Panc1 (cell line): ENCODE data around the gene OPA1. TPM values are rescaled to one million over a fixed set of nuclear protein-coding genes. Genes with fewer than 3 reads are reported as not detected.

ENCODE experiments used
- ATAC-seq: fragments of 200-7000 bp; cut with Tn5 transposase; 2 replicates; pipeline ENCODE4 v1.9.1; 2020; ENCODE audit warnings: mild to moderate bottlenecking, moderate library complexity
- BruUV-seq: library from RNA; stranded (reverse); fragments of 400-500 nt; replicated peaks from 2 replicates; lab custom pipeline; 2021; lab: Mats Ljungman, UMichigan
- CTCF ChIA-PET: fragments of 300-600 bp; sonication (Branson Sonifier 250); formaldehyde crosslinking; loops from one replicate; lab custom pipeline; 2022; ENCODE audit warnings: antibody characterized with exemption; lab: Charles Lee
- POLR2A ChIA-PET: fragments of 300-600 bp; sonication (Branson Sonifier 250); formaldehyde crosslinking; loops from one replicate; lab custom pipeline; 2022; ENCODE audit warnings: antibody characterized with exemption; lab: Charles Lee
- DNase-seq: peaks from one replicate; pipeline ENCODE4 v3.0.0-alpha.2; 2010; ENCODE audit warnings: low read depth, low spot score
- H3K27ac ChIP-seq: 2 replicates; pipeline ENCODE4 v1.5.1; 2011; ENCODE audit warnings: mild to moderate bottlenecking, low read length, inconsistent platforms
- H3K27me3 ChIP-seq: fragments of 200-500 bp; sonication (Bioruptor generic); 2 replicates; pipeline ENCODE4 v1.6.0; 2014; ENCODE audit warnings: low read length, inconsistent platforms; ENCODE audit not compliant: control insufficient read depth, insufficient read depth
- H3K36me3 ChIP-seq: fragments of 200-500 bp; sonication (Bioruptor generic); 2 replicates; pipeline ENCODE4 v1.5.1; 2014; ENCODE audit warnings: inconsistent platforms, mild to moderate bottlenecking, low read length, moderate library complexity; ENCODE audit not compliant: control insufficient read depth, insufficient read depth
- H3K4me1 ChIP-seq: 2 replicates; pipeline ENCODE4 v1.5.1; 2011; ENCODE audit warnings: inconsistent platforms, mild to moderate bottlenecking, low read length, moderate library complexity; ENCODE audit not compliant: control insufficient read depth, insufficient read depth
- H3K4me3 ChIP-seq, 2 experiments: 2 replicates each; pipeline ENCODE4 v1.5.1; 2011 to 2012; ENCODE audit warnings: low read depth in 2 of 2, low read length in 2 of 2, mild to moderate bottlenecking in 2 of 2, inconsistent platforms in 1 of 2, moderate library complexity in 1 of 2
- H3K9me3 ChIP-seq: fragments of 200-500 bp; sonication (Bioruptor generic); 2 replicates; pipeline ENCODE4 v1.5.1; 2014; ENCODE audit warnings: low read depth, mild to moderate bottlenecking, inconsistent platforms, low read length, moderate library complexity; ENCODE audit not compliant: control insufficient read depth, insufficient read depth
- CTCF ChIP-seq: fragments of 450-650 bp; IDR thresholded peaks from 2 replicates; pipeline ENCODE4 v1.5.1; 2017; ENCODE audit warnings: mild to moderate bottlenecking
- POLR2AphosphoS5 ChIP-seq: IDR thresholded peaks from 2 replicates; pipeline ENCODE4 v1.6.1; 2012; ENCODE audit warnings: mild to moderate bottlenecking, low read depth, low read length, moderate library complexity
- REST ChIP-seq, 2 experiments: IDR thresholded peaks; 2 replicates each; pipeline ENCODE4 v1.6.1; 2011 to 2012; ENCODE audit warnings: low read depth in 2 of 2, control low read depth in 1 of 2, low read length in 1 of 2, mild to moderate bottlenecking in 1 of 2, moderate library complexity in 1 of 2; ENCODE audit not compliant: insufficient read depth in 1 of 2
- SIN3A ChIP-seq: IDR thresholded peaks from 2 replicates; pipeline ENCODE4 v1.6.1; 2012; ENCODE audit warnings: low read depth, mild to moderate bottlenecking, low read length, moderate library complexity, borderline replicate concordance; ENCODE audit not compliant: insufficient read depth
- TCF7L2 ChIP-seq: IDR thresholded peaks from 2 replicates; pipeline ENCODE4 v1.6.1; 2011; ENCODE audit warnings: mild to moderate bottlenecking, low read depth, low read length, inconsistent platforms
- in situ Hi-C: cut with HindIII; loops from 2 replicates; pipeline ENCODE4 v1.10.0; 2016; ENCODE audit warnings: low sequenced_read_pairs, low pct_unique_long_range_greater_than_20kb
- intact Hi-C: fragments of 100-400 bp; cut with micrococcal nuclease; formaldehyde crosslinking; loops from one replicate; pipeline ENCODE4 v1.10.0; 2022; ENCODE audit not compliant: unreplicated experiment
- total RNA-seq: library from RNA; stranded (reverse); gene quantifications from one replicate; pipeline ENCODE4 v1.2.1, GENCODE V29; 2021; ENCODE audit not compliant: unreplicated experiment

OPA1 gene
- total RNA-seq, 1 experiment from 2014 or later: 109 TPM

GRCh38 chr3:193710286-193711165 lies 117.5 kb downstream of the OPA1 start:
- CTCF ChIA-PET: interaction anchor here (0.5 to 0.7 kb wide), 2 partner anchors 75 to 431 kb away, joined by 3 to 5 read pairs; no protein-coding TSS in a partner anchor
- Histone ChIP-seq H3K4me3 (no peak overlapping the region), H3K27me3 (no peaks in the 10 kb centered on the region), H3K36me3 (no peaks in the 10 kb centered on the region), H3K4me1 (no peaks in the 10 kb centered on the region), H3K27ac (no peak overlapping the region), H3K9me3 (peaks cover 7% of the 10 kb centered on the region; the same call in 1 of the 2 replicates)
- in situ Hi-C loops: no loop called here
- intact Hi-C loops: no loop called here
- ATAC-seq (no peak), DNase-seq (no peak)
- BruUV-seq: no TSS peak
- POLR2A ChIA-PET: no interaction called here
- TF ChIP-seq SIN3A (no peak), CTCF (no peak), REST (IDR thresholded peaks at IDR 0.05; ENCODE audit: insufficient read depth in 1 of 2, low read depth in 2 of 2, low read length in 1 of 2) (no peak), POLR2AphosphoS5 (no peak), TCF7L2 (no peak)

- intact Hi-C loops: no loop called here
- ChIA-PET POLR2A (no interaction called here), CTCF (no interaction called here)
- H3K27me3 ChIP-seq: no peaks in the 10 kb centered on the region
- ATAC-seq (no peak), DNase-seq (no peak)
- H3K27ac ChIP-seq: no peak overlapping the region
- BruUV-seq: no TSS peak
- no peaks in the 10 kb centered on the region for H3K4me1 ChIP-seq
- in situ Hi-C loops: no loop called here
- peaks cover 7% of the 10 kb centered on the region; the same call in 1 of the 2 replicates for H3K9me3 ChIP-seq
- H3K4me3 ChIP-seq: no peak overlapping the region
- TF ChIP-seq CTCF (no peak), TCF7L2 (no peak), SIN3A (no peak), POLR2AphosphoS5 (no peak), REST (IDR thresholded peaks at IDR 0.05; ENCODE audit: insufficient read depth in 1 of 2, low read depth in 2 of 2, low read length in 1 of 2) (no peak)
- H3K36me3 ChIP-seq: no peaks in the 10 kb centered on the region
These were observed 118.1 kb downstream of the OPA1 start for GRCh38 chr3:193711166-193711485.
